Uterus (tissue), 4 donors: ENCODE data around the gene GPHB5. TPM values are rescaled to one million over a fixed set of nuclear protein-coding genes. Genes with fewer than 3 reads are reported as not detected.
"Not testable (repeated sequence)": the region's sequence is repeated elsewhere in the genome, so short reads cannot be mapped to it uniquely, and the experiment has no call there.

ENCODE experiments used
- DNase-seq, 2 donors: peaks; one replicate each; pipeline ENCODE4 v3.0.0-alpha.2; 2019 to 2020
- H3K27ac ChIP-seq, 2 donors: fragments of 200-600 bp; sonication (generic); 1 replicate in 1 of 2; 2 replicates in 1 of 2; pipeline ENCODE4 v1.5.1; 2016 to 2018
- H3K27me3 ChIP-seq, 2 donors: fragments of 200-600 bp; sonication (generic); one replicate each; pipeline ENCODE4 v1.5.1; 2018 to 2019; ENCODE audit warnings: control low read depth in 1 of 2
- H3K36me3 ChIP-seq, 2 donors: fragments of 200-600 bp; sonication (generic); one replicate each; pipeline ENCODE4 v1.5.1; 2019; ENCODE audit warnings: control low read depth in 1 of 2
- H3K4me1 ChIP-seq, 2 donors: fragments of 200-600 bp; sonication (generic); one replicate each; pipeline ENCODE4 v1.5.1; 2018 to 2019; ENCODE audit warnings: control low read depth in 1 of 2
- H3K4me3 ChIP-seq, 2 donors: fragments of 200-600 bp; sonication (generic); 1 replicate in 1 of 2; 2 replicates in 1 of 2; pipeline ENCODE4 v1.5.1; 2018 to 2019; ENCODE audit warnings: mild to moderate bottlenecking in 1 of 2
- H3K9me3 ChIP-seq, 2 donors: fragments of 200-600 bp; sonication (generic); one replicate each; pipeline ENCODE4 v1.5.1; 2019; ENCODE audit warnings: control low read depth in 1 of 2
- CTCF ChIP-seq, 4 experiments: fragments of 200-600 bp in 2 of 4; fragments of 450-650 bp in 2 of 4; sonication (generic) in 2 of 4; IDR thresholded peaks; one replicate each; pipeline ENCODE4 v1.5.1; 2016 to 2019; ENCODE audit warnings: antibody characterized with exemption in 4 of 4, mild to moderate bottlenecking in 2 of 4, moderate library complexity in 1 of 4
- POLR2A ChIP-seq, 2 donors: fragments of 450-650 bp; IDR thresholded peaks; one replicate each; pipeline ENCODE4 v1.6.1; 2016; ENCODE audit warnings: antibody characterized with exemption in 2 of 2, mild to moderate bottlenecking in 1 of 2, moderate library complexity in 1 of 2
- intact Hi-C: fragments of 100-400 bp; cut with DNase I; formaldehyde crosslinking; loops from one replicate; pipeline ENCODE4 v1.15.1; 2023; ENCODE audit warnings: low total_unique reads
- total RNA-seq, 4 donors: library from RNA; depleted of rRNA in 3 of 4; stranded (reverse); fragments of >200 nt in 3 of 4; gene quantifications; one replicate each; pipeline versions ENCODE4 v1.1.0 to v1.2.4, GENCODE V29; 2014 to 2023
- donor health status: DM: yes; HTN: yes; CAD: no.

GPHB5 gene
- total RNA-seq, 4 donors from 2014 or later: not detected

GRCh38 chr14:63283884-63284248, 34.9 kb downstream of the GPHB5 start:
- TF ChIP-seq POLR2A (IDR thresholded peaks at IDR 0.05) (no peak), CTCF (IDR thresholded peaks at IDR 0.05) (no peak)
- Histone ChIP-seq H3K4me1 (no peaks in the 10 kb centered on the region), H3K27ac (peak overlapping the region; percentile 36 to 44), H3K36me3 (no peaks in the 10 kb centered on the region), H3K9me3 (no peaks in the 10 kb centered on the region), H3K27me3 (no peaks in the 10 kb centered on the region), H3K4me3 (no peak overlapping the region)
- intact Hi-C loops: no loop called here
- peak; percentile 33 to 40 for DNase-seq

- Histone ChIP-seq H3K4me1 (no peaks in the 10 kb centered on the region), H3K36me3 (no peaks in the 10 kb centered on the region), H3K27me3 (no peaks in the 10 kb centered on the region), H3K9me3 (no peaks in the 10 kb centered on the region), H3K27ac (peak overlapping the region; percentile 36 to 44), H3K4me3 (no peak overlapping the region)
- no peak for TF ChIP-seq POLR2A (IDR thresholded peaks at IDR 0.05)
- TF ChIP-seq CTCF (IDR thresholded peaks at IDR 0.05): no peak
- no peak for DNase-seq
- intact Hi-C loops: no loop called here
These were observed 35.5 kb downstream of the GPHB5 start for GRCh38 chr14:63282997-63283883.

GRCh38 chr14:63279933-63280332, 38.8 kb downstream of the GPHB5 start:
- H3K36me3 ChIP-seq, H3K4me1 ChIP-seq, H3K4me3 ChIP-seq, H3K27ac ChIP-seq, H3K9me3 ChIP-seq, DNase-seq, H3K27me3 ChIP-seq: not testable (repeated sequence)
- intact Hi-C loops: loop anchor here (10.0 kb wide), 1 partner anchor 105 kb away; no protein-coding TSS in a partner anchor

GRCh38 chr14:63277591-63278183, 41.0 kb downstream of the GPHB5 start:
- H3K27me3 ChIP-seq: no peaks in the 10 kb centered on the region

More at GRCh38 chr14:63277591-63278183, 41.0 kb downstream of the GPHB5 start:
- no peaks in the 10 kb centered on the region for H3K4me1 ChIP-seq
- H3K36me3 ChIP-seq: no peaks in the 10 kb centered on the region
- TF ChIP-seq CTCF (IDR thresholded peaks at IDR 0.05): no peak
- no peak for TF ChIP-seq POLR2A (IDR thresholded peaks at IDR 0.05)
- intact Hi-C loops: loop anchor here (10.0 kb wide), 1 partner anchor 103 kb away; no protein-coding TSS in a partner anchor
- no peak overlapping the region for H3K27ac ChIP-seq
- no peak overlapping the region for H3K4me3 ChIP-seq
- no peak for DNase-seq
- no peaks in the 10 kb centered on the region for H3K9me3 ChIP-seq
